ENCODE data around the gene GRIFIN. TPM values are rescaled to one million over a fixed set of nuclear protein-coding genes. Genes with fewer than 3 reads are reported as not detected.

Gene GRIFIN
- polyA plus RNA-seq, 1 donor (not counting 4 experiments of a cell fraction or from before 2014, with no cell fraction given): not detected

- Histone ChIP-seq H3K79me2 (ENCODE audit: control insufficient read depth, insufficient read depth, low read length) (no peaks in the 10 kb centered on the region), H3K9me1 (ENCODE audit: control insufficient read depth, extremely low read depth, insufficient read depth, low read length) (no peaks in the 10 kb centered on the region), H4K20me1 (ENCODE audit: control insufficient read depth, extremely low read depth, insufficient read depth, low read length) (no peaks in the 10 kb centered on the region), H3K9me3 (ENCODE audit: control insufficient read depth, low read depth, low read length) (no peaks in the 10 kb centered on the region), H3K4me2 (ENCODE audit: control insufficient read depth, extremely low read depth, insufficient read depth, low read depth, low read length) (no peak overlapping the region), H2AFZ (ENCODE audit: control insufficient read depth, low read length) (no peak overlapping the region), H3K36me3 (ENCODE audit: control insufficient read depth in 2 of 2, extremely low read depth in 1 of 2, insufficient read depth in 2 of 2, low read length in 2 of 2) (no peaks in the 10 kb centered on the region), H3K9ac (ENCODE audit: control insufficient read depth, extremely low read depth, insufficient read depth, low read length) (no peak overlapping the region), H3K4me1 (ENCODE audit: control insufficient read depth, extremely low read depth, insufficient read depth, low read length) (peaks cover 22% of the 10 kb centered on the region), H3K4me3 (ENCODE audit: control insufficient read depth in 2 of 3, extremely low read depth in 1 of 3, insufficient read depth in 2 of 3, low read depth in 1 of 3, low read length in 3 of 3) (no peak overlapping the region), H3K27ac (ENCODE audit: control insufficient read depth, insufficient read depth, low read length) (no peak overlapping the region), H3K27me3 (ENCODE audit: control insufficient read depth, extremely low read depth, insufficient read depth, low read length) (peaks cover 13% of the 10 kb centered on the region)
- FAIRE-seq (no peak), DNase-seq (ENCODE audit: low read depth, low spot score) (no peak)
- dilution Hi-C loops (cut with MboI; ENCODE audit: extremely low pct_ligation_motif_present, low sequenced_read_pairs): no loop called here
- TF ChIP-seq CTCF (optimal IDR thresholded peaks at IDR 0.05 in 1 of 3, IDR thresholded peaks at IDR 0.05 in 1 of 3, conservative IDR thresholded peaks at IDR 0.05 in 1 of 3; ENCODE audit: extremely low read depth in 1 of 3, insufficient read depth in 2 of 3, low read length in 3 of 3) (no peak), EZH2 (IDR thresholded peaks at IDR 0.05; ENCODE audit: low read length) (peak; percentile 16)
Measured at GRCh38 chr7:2505401-2505800, 29.2 kb upstream of the GRIFIN start.

- H3K9me3 ChIP-seq (ENCODE audit: control insufficient read depth, low read depth, low read length): no peaks in the 10 kb centered on the region
- H3K9me1 ChIP-seq (ENCODE audit: control insufficient read depth, extremely low read depth, insufficient read depth, low read length): no peaks in the 10 kb centered on the region
- peaks cover 19% of the 10 kb centered on the region for H3K4me1 ChIP-seq (ENCODE audit: control insufficient read depth, extremely low read depth, insufficient read depth, low read length)
- dilution Hi-C loops (cut with MboI; ENCODE audit: extremely low pct_ligation_motif_present, low sequenced_read_pairs): no loop called here
- TF ChIP-seq EZH2 (IDR thresholded peaks at IDR 0.05; ENCODE audit: low read length) (peak; percentile 28), CTCF (optimal IDR thresholded peaks at IDR 0.05 in 1 of 3, IDR thresholded peaks at IDR 0.05 in 1 of 3, conservative IDR thresholded peaks at IDR 0.05 in 1 of 3; ENCODE audit: extremely low read depth in 1 of 3, insufficient read depth in 2 of 3, low read length in 3 of 3) (no peak)
- no peak overlapping the region for H3K9ac ChIP-seq (ENCODE audit: control insufficient read depth, extremely low read depth, insufficient read depth, low read length)
- no peaks in the 10 kb centered on the region for H3K36me3 ChIP-seq (ENCODE audit: control insufficient read depth in 2 of 2, extremely low read depth in 1 of 2, insufficient read depth in 2 of 2, low read length in 2 of 2)
- H3K27ac ChIP-seq (ENCODE audit: control insufficient read depth, insufficient read depth, low read length): no peak overlapping the region
- H3K79me2 ChIP-seq (ENCODE audit: control insufficient read depth, insufficient read depth, low read length): no peaks in the 10 kb centered on the region
- H2AFZ ChIP-seq (ENCODE audit: control insufficient read depth, low read length): no peak overlapping the region
- no peak for DNase-seq (ENCODE audit: low read depth, low spot score)
- no peaks in the 10 kb centered on the region for H4K20me1 ChIP-seq (ENCODE audit: control insufficient read depth, extremely low read depth, insufficient read depth, low read length)
- peaks cover 13% of the 10 kb centered on the region for H3K27me3 ChIP-seq (ENCODE audit: control insufficient read depth, extremely low read depth, insufficient read depth, low read length)
- no peak overlapping the region for H3K4me3 ChIP-seq (ENCODE audit: control insufficient read depth in 2 of 3, extremely low read depth in 1 of 3, insufficient read depth in 2 of 3, low read depth in 1 of 3, low read length in 3 of 3)
- no peak for FAIRE-seq
- no peak overlapping the region for H3K4me2 ChIP-seq (ENCODE audit: control insufficient read depth, extremely low read depth, insufficient read depth, low read depth, low read length)
Measured at GRCh38 chr7:2504889-2505375, 28.7 kb upstream of the GRIFIN start.
